ENCODE data around the gene PRDX6.

The PRDX6 gene

GRCh38 chr1:173520799-173521198, 43.7 kb downstream of the PRDX6 start:
- no peak for DNase-seq
- no peak for TF ChIP-seq CTCF (IDR thresholded peaks at IDR 0.05)
- Mint-ChIP-seq H3K27me3 (ENCODE audit: low read depth, poor library complexity) (no peaks in the 10 kb centered on the region), H3K36me3 (ENCODE audit: low read depth) (no peaks in the 10 kb centered on the region), H3K4me3 (no peak overlapping the region), H3K27ac (no peak overlapping the region), H3K4me1 (peaks cover 13% of the 10 kb centered on the region), H3K9me3 (no peaks in the 10 kb centered on the region)

- no peak overlapping the region for H3K27ac Mint-ChIP-seq
- no peak for TF ChIP-seq CTCF (IDR thresholded peaks at IDR 0.05)
Observed at GRCh38 chr1:173523329-173523728, 46.2 kb downstream of the PRDX6 start.

GRCh38 chr1:173525926-173526325, 48.8 kb downstream of the PRDX6 start:
- no peak for DNase-seq
- Mint-ChIP-seq H3K4me3 (no peak overlapping the region), H3K36me3 (ENCODE audit: low read depth) (no peaks in the 10 kb centered on the region), H3K27me3 (ENCODE audit: low read depth, poor library complexity) (peaks cover 3% of the 10 kb centered on the region), H3K4me1 (no peaks in the 10 kb centered on the region), H3K9me3 (no peaks in the 10 kb centered on the region), H3K27ac (no peak overlapping the region)
- no peak for TF ChIP-seq CTCF (IDR thresholded peaks at IDR 0.05)

More at GRCh38 chr1:173523329-173523728, 46.2 kb downstream of the PRDX6 start:
- Mint-ChIP-seq H3K4me3 (no peak overlapping the region), H3K9me3 (no peaks in the 10 kb centered on the region), H3K36me3 (ENCODE audit: low read depth) (no peaks in the 10 kb centered on the region), H3K4me1 (peaks cover 3% of the 10 kb centered on the region), H3K27me3 (ENCODE audit: low read depth, poor library complexity) (no peaks in the 10 kb centered on the region)
- no peak for DNase-seq

- H3K4me1 Mint-ChIP-seq: no peaks in the 10 kb centered on the region
- no peak for TF ChIP-seq CTCF (IDR thresholded peaks at IDR 0.05)
- H3K27me3 Mint-ChIP-seq (ENCODE audit: low read depth, poor library complexity): peaks cover 3% of the 10 kb centered on the region
- no peak overlapping the region for H3K4me3 Mint-ChIP-seq
- no peaks in the 10 kb centered on the region for H3K9me3 Mint-ChIP-seq
- DNase-seq: no peak
- no peaks in the 10 kb centered on the region for H3K36me3 Mint-ChIP-seq (ENCODE audit: low read depth)
- no peak overlapping the region for H3K27ac Mint-ChIP-seq
Observed at GRCh38 chr1:173527151-173527826, 50.2 kb downstream of the PRDX6 start.

GRCh38 chr1:173529106-173529505, 52.0 kb downstream of the PRDX6 start:
- no peak overlapping the region for H3K4me3 Mint-ChIP-seq
- H3K27ac Mint-ChIP-seq: no peak overlapping the region
- DNase-seq: no peak
- peaks cover 3% of the 10 kb centered on the region for H3K27me3 Mint-ChIP-seq (ENCODE audit: low read depth, poor library complexity)
- H3K9me3 Mint-ChIP-seq: no peaks in the 10 kb centered on the region
- no peaks in the 10 kb centered on the region for H3K36me3 Mint-ChIP-seq (ENCODE audit: low read depth)
- H3K4me1 Mint-ChIP-seq: no peaks in the 10 kb centered on the region
- TF ChIP-seq CTCF (IDR thresholded peaks at IDR 0.05): no peak

Measured in nephron progenitor cell (in vitro differentiated cells).